ENCODE measurements around the gene GPR158.

GPR158 gene

DNA sequence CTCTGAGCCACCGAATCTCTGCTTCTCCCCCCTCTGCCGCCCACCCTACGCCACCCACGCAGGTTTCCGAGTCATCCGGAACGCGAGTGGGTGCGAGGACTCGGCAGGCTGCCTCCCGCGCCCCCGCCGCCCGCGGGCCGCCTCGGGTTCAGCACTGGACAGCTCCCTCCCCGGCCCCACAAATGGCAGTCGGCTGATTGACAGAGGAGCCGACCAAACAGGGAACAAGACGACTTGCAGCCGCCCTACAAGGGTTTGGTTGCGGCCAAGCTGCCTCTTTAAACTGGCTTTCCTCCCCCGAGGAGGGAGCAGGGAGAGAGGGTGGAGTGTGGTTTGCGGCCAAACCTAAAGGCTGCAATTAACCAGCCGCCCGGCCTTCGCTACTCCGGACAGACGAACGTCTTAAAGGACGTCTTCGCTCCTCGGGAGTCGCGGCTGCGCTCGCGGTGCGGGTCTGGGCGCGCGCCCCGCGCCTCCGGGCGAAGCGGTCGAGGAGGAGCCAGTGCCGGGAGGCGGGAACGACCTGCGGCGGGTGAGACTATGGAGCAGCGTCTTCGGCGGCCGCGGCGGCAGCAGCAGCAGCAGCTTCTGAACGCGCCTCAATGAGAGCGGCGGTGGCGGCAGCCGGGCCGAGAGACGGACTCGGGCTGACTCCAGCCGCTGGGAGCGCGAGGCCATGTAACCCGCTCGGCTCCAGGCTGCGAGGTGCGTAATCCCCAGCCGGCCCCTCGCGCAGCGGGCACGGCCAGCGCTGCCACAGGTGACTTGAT is at the start of gene GPR158:
Gene GPR158, plus strand, starts transcription at position 541 of the 770 bp plus-strand sequence. CDS start 420 bp downstream, outside the sequence.
- no peak for TF ChIP-seq CTCF (conservative IDR thresholded peaks at IDR 0.05; ENCODE audit: control insufficient read depth, insufficient read depth, low read depth, low read length)
- peak; percentile 88 for DNase-seq (ENCODE audit: low read depth)
- H3K4me3 ChIP-seq (ENCODE audit: control insufficient read depth, low read depth, low read length): peak within 1 kb of the TSS; percentile 34

DNA sequence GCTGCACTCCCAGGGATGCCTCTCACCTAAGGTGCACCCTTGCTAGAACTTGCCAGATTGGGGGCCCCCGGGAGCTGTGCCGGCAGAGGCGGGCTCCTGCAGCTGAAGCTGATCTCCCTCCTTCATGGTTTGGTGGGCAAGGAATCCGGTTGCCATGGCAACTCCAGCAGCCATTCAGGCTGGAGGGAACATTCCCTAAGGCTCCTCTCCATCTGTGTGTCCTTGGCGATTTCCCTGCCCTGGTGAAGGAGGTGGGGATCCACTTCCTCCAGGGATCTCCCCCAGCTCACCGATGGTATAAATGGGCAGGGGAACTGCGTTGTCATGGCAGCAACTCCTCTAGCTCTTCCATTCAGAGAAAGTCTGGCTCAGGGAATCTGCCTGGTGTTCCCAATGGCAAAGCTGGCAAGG is 49.6 kb upstream of the GPR158 start:
- no peak overlapping the region for H3K4me3 ChIP-seq (ENCODE audit: control insufficient read depth, low read depth, low read length)
- DNase-seq (ENCODE audit: low read depth): no peak
- no peak for TF ChIP-seq CTCF (conservative IDR thresholded peaks at IDR 0.05; ENCODE audit: control insufficient read depth, insufficient read depth, low read depth, low read length)

- no peak for DNase-seq (ENCODE audit: low read depth)
- no peak for TF ChIP-seq CTCF (conservative IDR thresholded peaks at IDR 0.05; ENCODE audit: control insufficient read depth, insufficient read depth, low read depth, low read length)
- no peak overlapping the region for H3K4me3 ChIP-seq (ENCODE audit: control insufficient read depth, low read depth, low read length)
Observed at GRCh38 chr10:25129592-25129991, 45.2 kb upstream of the GPR158 start.

DNA sequence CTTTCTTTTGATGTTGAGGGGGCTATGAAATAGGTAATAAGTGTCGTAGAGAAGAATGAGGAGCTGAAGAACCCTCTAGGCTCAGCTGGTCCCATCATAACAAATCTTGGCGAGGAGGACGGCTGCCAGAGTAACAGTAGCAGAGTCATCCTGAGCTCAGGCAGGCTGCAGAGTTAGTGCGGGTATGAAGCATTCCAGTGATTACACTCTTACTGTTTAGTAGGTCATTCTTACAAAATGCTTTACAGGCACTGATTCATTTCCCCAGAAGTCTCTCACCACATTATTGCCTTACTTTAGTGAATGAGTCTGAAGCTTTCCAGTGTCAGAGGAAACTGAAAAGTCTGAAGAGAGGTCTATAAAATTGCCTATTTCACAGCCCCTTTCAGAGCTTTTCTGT is 43.9 kb upstream of the GPR158 start:
- peak; percentile 14 for DNase-seq (ENCODE audit: low read depth)

GRCh38 chr10:25142116-25142864 is 32.5 kb upstream of the GPR158 start:
- peak; percentile 2 for DNase-seq (ENCODE audit: low read depth)
- TF ChIP-seq CTCF (conservative IDR thresholded peaks at IDR 0.05; ENCODE audit: control insufficient read depth, insufficient read depth, low read depth, low read length): no peak
- no peak overlapping the region for H3K4me3 ChIP-seq (ENCODE audit: control insufficient read depth, low read depth, low read length)

More for the DNA sequence above, 43.9 kb upstream of the GPR158 start:
- H3K4me3 ChIP-seq (ENCODE audit: control insufficient read depth, low read depth, low read length): no peak overlapping the region
- TF ChIP-seq CTCF (conservative IDR thresholded peaks at IDR 0.05; ENCODE audit: control insufficient read depth, insufficient read depth, low read depth, low read length): no peak

- DNase-seq (ENCODE audit: low read depth): no peak
- no peak for TF ChIP-seq CTCF (conservative IDR thresholded peaks at IDR 0.05; ENCODE audit: control insufficient read depth, insufficient read depth, low read depth, low read length)
- H3K4me3 ChIP-seq (ENCODE audit: control insufficient read depth, low read depth, low read length): no peak overlapping the region
Observed at GRCh38 chr10:25157650-25158049, 17.2 kb upstream of the GPR158 start.

Data from fibroblast of mammary gland (primary cell).